ENCODE measurements around the gene MCOLN1. TPM values are rescaled to one million over a fixed set of nuclear protein-coding genes. Genes with fewer than 3 reads are reported as not detected.

The MCOLN1 gene
- total and polyA plus RNA-seq, 2 of the 4 experiments (the other 2 are of a cell fraction), result 3.4 to 19.6 TPM

DNA sequence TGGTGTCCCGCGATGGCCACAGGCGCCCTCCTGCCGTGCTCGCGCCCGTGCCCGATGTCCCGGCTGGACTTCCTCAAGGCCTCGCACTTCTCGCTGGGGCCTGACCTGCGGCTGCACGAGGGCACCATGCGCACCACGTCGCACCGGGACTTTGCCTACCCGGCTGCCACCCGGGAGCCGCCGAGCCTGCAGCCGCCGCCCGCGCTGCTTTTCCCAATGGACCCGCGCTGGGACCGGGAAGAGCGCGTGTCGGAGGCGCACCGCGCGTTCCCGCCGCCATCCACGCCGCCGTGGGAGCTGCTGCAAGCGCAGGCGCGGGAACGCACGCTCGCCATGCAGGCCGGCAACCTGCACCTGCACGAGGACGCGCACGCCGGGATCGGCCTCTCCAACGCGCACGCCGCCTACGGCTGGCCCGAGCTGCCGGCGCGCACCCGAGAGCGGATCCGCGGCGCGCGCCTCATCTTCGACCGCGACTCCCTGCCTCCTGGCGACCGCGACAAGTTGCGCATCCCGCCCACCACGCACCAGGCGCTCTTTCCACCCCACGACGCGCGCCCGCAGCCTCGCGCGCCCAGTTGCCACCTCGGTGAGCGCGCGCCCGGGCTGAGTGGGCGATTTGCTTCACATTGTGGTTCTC, 21.5 kb upstream of the MCOLN1 start:
- H2AK5ac ChIP-seq (ENCODE audit: low read depth, low read length), result no peak overlapping the region
- H2BK5ac ChIP-seq (ENCODE audit: low read depth, low read length, poor library complexity, severe bottlenecking), result no peak overlapping the region
- 2% methylated on average over 56 of the region's 93 CpGs; no CpG with 5 or more reads in 1 of the 2 experiments for WGBS, 2 experiments (ENCODE audit: extremely low coverage in 2 of 2, insufficient read length in 1 of 2)
- BruUV-seq (replicated peaks), result no TSS peak
- DNase-seq, result peak; percentile 46
- H2BK20ac ChIP-seq (ENCODE audit: low read depth, low read length), result no peak overlapping the region
- ChIA-PET POLR2A (ENCODE audit: unreplicated experiment) (interaction anchor here (0.6 kb wide), 1 partner anchor 23 kb away, joined by 7 read pairs; no protein-coding TSS in a partner anchor), CTCF (no interaction called here)
- no peak overlapping the region for H2BK120ac ChIP-seq (ENCODE audit: low read depth, low read length)
- H3K56ac ChIP-seq (ENCODE audit: extremely low read depth, insufficient read depth, low read length), result no peak overlapping the region
- no peak overlapping the region for H4K8ac ChIP-seq (ENCODE audit: low read depth in 2 of 2, low read length in 2 of 2)
- H3K27me3 ChIP-seq (ENCODE audit: control insufficient read depth, insufficient read depth, low read length), result peaks cover 28% of the 10 kb centered on the region
- in situ Hi-C loops (cut with MboI; ENCODE audit: low sequenced_read_pairs), result no loop called here
- H4K91ac ChIP-seq (ENCODE audit: insufficient read depth, low read depth, low read length), result no peak overlapping the region
- no peak for TF ChIP-seq NFE2L2 (IDR thresholded peaks at IDR 0.05; ENCODE audit: low read depth, low read length)
- TF ChIP-seq POLR2A (IDR thresholded peaks at IDR 0.05; ENCODE audit: low read depth, low read length), result no peak
- H3K18ac ChIP-seq (ENCODE audit: low read depth, low read length), result no peak overlapping the region
- H3K9me3 ChIP-seq (ENCODE audit: control insufficient read depth, insufficient read depth, low read length), result no peaks in the 10 kb centered on the region
- intact Hi-C loops (cut with micrococcal nuclease), result no loop called here
- H3K36me3 ChIP-seq (ENCODE audit: control insufficient read depth, insufficient read depth, low read length), result no peaks in the 10 kb centered on the region
- H4K20me1 ChIP-seq (ENCODE audit: insufficient read depth, low read length), result no peaks in the 10 kb centered on the region
- H3K4ac ChIP-seq (ENCODE audit: low read depth, low read length), result no peak overlapping the region
- dilution Hi-C loops (cut with HindIII; ENCODE audit: low sequenced_read_pairs, unreplicated experiment), result no loop called here
- no peaks in the 10 kb centered on the region for H3K4me1 ChIP-seq (ENCODE audit: control insufficient read depth, insufficient read depth, low read length)
- peak overlapping the region; percentile 50 for H2AK9ac ChIP-seq (replicated peaks; ENCODE audit: low read depth, low read length, poor library complexity)
- peak overlapping the region; percentile 89 for H2AFZ ChIP-seq (replicated peaks; ENCODE audit: low read length, poor library complexity)
- no peak overlapping the region for H4K5ac ChIP-seq (ENCODE audit: low read depth, low read length)
- H3K79me1 ChIP-seq (ENCODE audit: low read depth in 1 of 2, low read length in 2 of 2), result no peaks in the 10 kb centered on the region
- peak; percentile 59 for ATAC-seq (ENCODE audit: low read depth)
- H3K9ac ChIP-seq (ENCODE audit: low read depth, low read length), result no peak overlapping the region
- H2BK15ac ChIP-seq (ENCODE audit: low read depth, low read length), result no peak overlapping the region
- no peak overlapping the region for H3K27ac ChIP-seq (ENCODE audit: insufficient read depth, low read length)
- H3K9me1 ChIP-seq (ENCODE audit: insufficient read depth, low read length), result no peaks in the 10 kb centered on the region
- peak overlapping the region; percentile 49 for H3K4me3 ChIP-seq (ENCODE audit: insufficient read depth, low read depth, low read length)
- no peak overlapping the region for H3K23ac ChIP-seq (ENCODE audit: low read depth, low read length)
- no peak overlapping the region for H3K14ac ChIP-seq (replicated peaks; ENCODE audit: low read depth, low read length)
- H3K4me2 ChIP-seq (ENCODE audit: low read depth, low read length), result peak overlapping the region; percentile 81

Measured in IMR-90 (cell line).